HepG2 (cell line): ENCODE results near the gene FMNL1. TPM values are rescaled to one million over a fixed set of nuclear protein-coding genes. Genes with fewer than 3 reads are reported as not detected.

Experiments
- CAMTA2 ChIP-seq: sonication (generic); formaldehyde crosslinking; IDR thresholded peaks from 2 replicates; pipeline ENCODE4 v1.4.0; 2020; ENCODE audit warnings: mild to moderate bottlenecking, missing genetic modification reagents, borderline replicate concordance
- EP300 ChIP-seq, 3 experiments: sonication (generic) in 1 of 3; formaldehyde crosslinking in 1 of 3; IDR thresholded peaks; 2 replicates each; pipeline versions ENCODE4 v1.5.1 to v1.6.1; 2011 to 2020; ENCODE audit warnings: low read depth in 2 of 3, low read length in 2 of 3, borderline replicate concordance in 1 of 3, improper control_type of control experiment in 1 of 3, mild to moderate bottlenecking in 1 of 3, missing genetic modification reagents in 1 of 3, moderate library complexity in 1 of 3
- HDAC1 ChIP-seq: sonication (generic); formaldehyde crosslinking; IDR thresholded peaks from 2 replicates; pipeline ENCODE4 v1.5.1; 2020; ENCODE audit warnings: mild to moderate bottlenecking, missing genetic modification reagents
- HDAC2 ChIP-seq: sonication (generic); formaldehyde crosslinking; IDR thresholded peaks from 2 replicates; pipeline ENCODE4 v1.4.0; 2020; ENCODE audit warnings: missing genetic modification reagents
- NCOR1 ChIP-seq: fragments of 200-600 bp; sonication (generic); IDR thresholded peaks from 2 replicates; pipeline ENCODE4 v1.7.0; 2017; ENCODE audit warnings: antibody characterized with exemption, low read length, borderline replicate concordance
- NR2C2 ChIP-seq: sonication (generic); formaldehyde crosslinking; IDR thresholded peaks from 2 replicates; pipeline ENCODE4 v1.4.0; 2020; ENCODE audit warnings: missing genetic modification reagents, mild to moderate bottlenecking, moderate library complexity, borderline replicate concordance
- SOX13 ChIP-seq, 3 experiments: fragments of 450-650 bp in 1 of 3; sonication (generic) in 1 of 3; formaldehyde crosslinking in 1 of 3; IDR thresholded peaks in 2 of 3; conservative IDR thresholded peaks in 1 of 3; 2 replicates each; pipeline versions ENCODE4 v1.5.0 to v1.6.1; 2016 to 2020; ENCODE audit warnings: antibody characterized with exemption in 1 of 3, mild to moderate bottlenecking in 1 of 3, missing compliant biosample characterization in 1 of 3, missing genetic modification reagents in 1 of 3, moderate library complexity in 1 of 3
- ZNF10 ChIP-seq: sonication (generic); formaldehyde crosslinking; IDR thresholded peaks from 2 replicates; pipeline ENCODE4 v1.4.0; 2020; ENCODE audit warnings: mild to moderate bottlenecking, low read depth, missing genetic modification reagents, borderline replicate concordance
- ZNF224 ChIP-seq: sonication (generic); formaldehyde crosslinking; IDR thresholded peaks from 2 replicates; pipeline ENCODE4 v1.5.0; 2020; ENCODE audit warnings: mild to moderate bottlenecking, missing genetic modification reagents
- ZNF496 ChIP-seq: sonication (generic); formaldehyde crosslinking; IDR thresholded peaks from 2 replicates; pipeline ENCODE4 v1.8.1; 2023; ENCODE audit warnings: mild to moderate bottlenecking, moderate library complexity, missing genetic modification reagents; ENCODE audit not compliant: insufficient replicate concordance
- ZNF788 ChIP-seq: sonication (generic); formaldehyde crosslinking; IDR thresholded peaks from 2 replicates; pipeline ENCODE4 v1.5.0; 2020; ENCODE audit warnings: mild to moderate bottlenecking, missing genetic modification reagents, borderline replicate concordance
- ZSCAN21 ChIP-seq: sonication (generic); formaldehyde crosslinking; IDR thresholded peaks from 2 replicates; pipeline ENCODE4 v1.8.0; 2022; ENCODE audit warnings: mild to moderate bottlenecking, missing genetic modification reagents, moderate library complexity, borderline replicate concordance
- polyA plus RNA-seq, 8 experiments: library from polyadenylated mRNA; depleted of rRNA in 3 of 8; stranded (reverse) in 7 of 8; unstranded in 1 of 8; fragments of >200 nt; fragmentation: Illumina TruSeq in 4 of 8; extraction: Trizol in 4 of 8; gene quantifications; 2 replicates each; pipeline versions ENCODE4 v1.2.1 to v1.2.3, GENCODE V29; 2011 to 2016; ENCODE audit warnings: low read depth in 4 of 8, missing spikeins in 1 of 8, mixed read lengths in 1 of 8; ENCODE audit not compliant: insufficient read depth in 1 of 8
- total RNA-seq, 5 experiments: library from RNA; depleted of rRNA; stranded (reverse); fragments of >200 nt; fragmentation: Illumina TruSeq; extraction: Trizol; gene quantifications; 2 replicates each; pipeline ENCODE4 v1.2.3, GENCODE V29; 2016; ENCODE audit warnings: low read depth in 1 of 5
- TF ChIP-seq, protein P1 (sequence below): sonication (generic); formaldehyde crosslinking; IDR thresholded peaks from 2 replicates; pipeline ENCODE4 v1.5.1; 2020; ENCODE audit warnings: mild to moderate bottlenecking, missing genetic modification reagents, moderate library complexity
- TF ChIP-seq, protein P2 (sequence below): sonication (generic); IDR thresholded peaks from 2 replicates; pipeline ENCODE4 v1.6.1; 2016; ENCODE audit warnings: low read depth, borderline replicate concordance
- TF ChIP-seq, protein P3 (sequence below): sonication (generic); formaldehyde crosslinking; IDR thresholded peaks from 2 replicates; pipeline ENCODE4 v1.5.0; 2020; ENCODE audit warnings: mild to moderate bottlenecking, missing genetic modification reagents, moderate library complexity
- TF ChIP-seq, protein P4 (sequence below): sonication (generic); formaldehyde crosslinking; IDR thresholded peaks from 2 replicates; pipeline ENCODE4 v1.4.0; 2020; ENCODE audit warnings: missing genetic modification reagents
- TF ChIP-seq, protein P5 (sequence below): sonication (generic); formaldehyde crosslinking; IDR thresholded peaks from 2 replicates; pipeline ENCODE4 v1.4.0; 2020; ENCODE audit warnings: missing genetic modification reagents

FMNL1 gene
- total and polyA plus RNA-seq, 2 of the 13 experiments (the other 11 are each of a cell fraction or from before 2014, with no cell fraction given) = 0.53 to 0.70 TPM

DNA sequence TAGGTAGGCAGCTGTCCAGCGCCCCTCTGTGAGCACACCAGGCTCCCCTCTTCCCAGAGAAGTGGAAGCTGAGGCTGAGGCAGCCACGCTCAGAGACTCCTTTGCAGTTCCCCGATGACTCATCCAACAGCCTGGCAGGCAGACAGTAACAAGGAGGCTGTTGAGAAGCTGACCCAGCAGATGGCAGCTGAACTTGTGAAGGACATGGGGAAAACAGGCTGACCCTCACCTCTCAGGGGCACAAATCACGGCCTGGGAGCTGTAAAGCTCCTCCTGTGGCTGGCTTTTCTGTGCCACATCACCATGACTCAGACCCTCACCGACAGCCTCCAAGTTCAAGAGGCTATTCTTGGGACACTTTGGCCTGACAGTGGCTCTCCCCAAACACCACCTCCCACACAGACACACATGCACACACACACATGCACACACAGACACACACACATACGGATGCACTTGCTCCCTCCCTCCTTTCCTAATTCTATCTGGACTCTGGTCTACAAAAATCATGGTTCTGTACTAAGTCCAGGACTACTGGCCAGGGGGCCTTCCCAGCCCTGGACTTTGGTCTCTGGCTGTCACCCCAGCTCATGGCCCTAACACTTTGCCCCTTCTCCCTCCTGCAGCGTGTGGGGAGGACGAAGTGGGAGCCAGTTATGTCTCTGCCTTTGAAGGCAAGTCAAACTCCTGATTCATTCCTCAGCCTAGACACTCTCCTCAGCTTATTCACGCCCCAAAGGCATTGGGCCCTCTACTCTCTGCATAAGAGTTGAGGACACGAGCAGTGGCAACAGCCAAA lies 71.9 kb downstream of the FMNL1 start (continued):
- TF ChIP-seq, protein P1, sequence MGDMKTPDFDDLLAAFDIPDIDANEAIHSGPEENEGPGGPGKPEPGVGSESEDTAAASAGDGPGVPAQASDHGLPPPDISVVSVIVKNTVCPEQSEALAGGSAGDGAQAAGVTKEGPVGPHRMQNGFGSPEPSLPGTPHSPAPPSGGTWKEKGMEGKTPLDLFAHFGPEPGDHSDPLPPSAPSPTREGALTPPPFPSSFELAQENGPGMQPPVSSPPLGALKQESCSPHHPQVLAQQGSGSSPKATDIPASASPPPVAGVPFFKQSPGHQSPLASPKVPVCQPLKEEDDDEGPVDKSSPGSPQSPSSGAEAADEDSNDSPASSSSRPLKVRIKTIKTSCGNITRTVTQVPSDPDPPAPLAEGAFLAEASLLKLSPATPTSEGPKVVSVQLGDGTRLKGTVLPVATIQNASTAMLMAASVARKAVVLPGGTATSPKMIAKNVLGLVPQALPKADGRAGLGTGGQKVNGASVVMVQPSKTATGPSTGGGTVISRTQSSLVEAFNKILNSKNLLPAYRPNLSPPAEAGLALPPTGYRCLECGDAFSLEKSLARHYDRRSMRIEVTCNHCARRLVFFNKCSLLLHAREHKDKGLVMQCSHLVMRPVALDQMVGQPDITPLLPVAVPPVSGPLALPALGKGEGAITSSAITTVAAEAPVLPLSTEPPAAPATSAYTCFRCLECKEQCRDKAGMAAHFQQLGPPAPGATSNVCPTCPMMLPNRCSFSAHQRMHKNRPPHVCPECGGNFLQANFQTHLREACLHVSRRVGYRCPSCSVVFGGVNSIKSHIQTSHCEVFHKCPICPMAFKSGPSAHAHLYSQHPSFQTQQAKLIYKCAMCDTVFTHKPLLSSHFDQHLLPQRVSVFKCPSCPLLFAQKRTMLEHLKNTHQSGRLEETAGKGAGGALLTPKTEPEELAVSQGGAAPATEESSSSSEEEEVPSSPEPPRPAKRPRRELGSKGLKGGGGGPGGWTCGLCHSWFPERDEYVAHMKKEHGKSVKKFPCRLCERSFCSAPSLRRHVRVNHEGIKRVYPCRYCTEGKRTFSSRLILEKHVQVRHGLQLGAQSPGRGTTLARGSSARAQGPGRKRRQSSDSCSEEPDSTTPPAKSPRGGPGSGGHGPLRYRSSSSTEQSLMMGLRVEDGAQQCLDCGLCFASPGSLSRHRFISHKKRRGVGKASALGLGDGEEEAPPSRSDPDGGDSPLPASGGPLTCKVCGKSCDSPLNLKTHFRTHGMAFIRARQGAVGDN (CRISPR knock-in tag) = peak; percentile 51
- no peak for TF ChIP-seq ZNF10 (CRISPR knock-in tag)
- 0 out of 2 replicates have a peak, but pooled peaks have one; percentile 22 for TF ChIP-seq CAMTA2 (CRISPR knock-in tag)
- TF ChIP-seq SOX13 (IDR thresholded peaks at IDR 0.05) = no peak
- 0 out of 4 replicates have a peak, but pooled peaks of 1 of the 2 experiments have one; percentile 19 for TF ChIP-seq SOX13 (CRISPR knock-in tag; conservative IDR thresholded peaks at IDR 0.05 in 1 of 2, IDR thresholded peaks at IDR 0.05 in 1 of 2)
- TF ChIP-seq ZNF224 (CRISPR knock-in tag) = no peak
- 0 out of 2 replicates have a peak, but pooled peaks have one; percentile 34 for TF ChIP-seq HDAC1 (CRISPR knock-in tag)
- no peak for TF ChIP-seq EP300 (IDR thresholded peaks at IDR 0.05; ENCODE audit: low read depth in 2 of 2, low read length in 2 of 2)
- TF ChIP-seq EP300 (CRISPR knock-in tag; IDR thresholded peaks at IDR 0.05; ENCODE audit: borderline replicate concordance) = no peak
- TF ChIP-seq, protein P2, sequence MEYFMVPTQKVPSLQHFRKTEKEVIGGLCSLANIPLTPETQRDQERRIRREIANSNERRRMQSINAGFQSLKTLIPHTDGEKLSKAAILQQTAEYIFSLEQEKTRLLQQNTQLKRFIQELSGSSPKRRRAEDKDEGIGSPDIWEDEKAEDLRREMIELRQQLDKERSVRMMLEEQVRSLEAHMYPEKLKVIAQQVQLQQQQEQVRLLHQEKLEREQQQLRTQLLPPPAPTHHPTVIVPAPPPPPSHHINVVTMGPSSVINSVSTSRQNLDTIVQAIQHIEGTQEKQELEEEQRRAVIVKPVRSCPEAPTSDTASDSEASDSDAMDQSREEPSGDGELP = no peak
- peak; percentile 96 for TF ChIP-seq NCOR1
- TF ChIP-seq, protein P3, sequence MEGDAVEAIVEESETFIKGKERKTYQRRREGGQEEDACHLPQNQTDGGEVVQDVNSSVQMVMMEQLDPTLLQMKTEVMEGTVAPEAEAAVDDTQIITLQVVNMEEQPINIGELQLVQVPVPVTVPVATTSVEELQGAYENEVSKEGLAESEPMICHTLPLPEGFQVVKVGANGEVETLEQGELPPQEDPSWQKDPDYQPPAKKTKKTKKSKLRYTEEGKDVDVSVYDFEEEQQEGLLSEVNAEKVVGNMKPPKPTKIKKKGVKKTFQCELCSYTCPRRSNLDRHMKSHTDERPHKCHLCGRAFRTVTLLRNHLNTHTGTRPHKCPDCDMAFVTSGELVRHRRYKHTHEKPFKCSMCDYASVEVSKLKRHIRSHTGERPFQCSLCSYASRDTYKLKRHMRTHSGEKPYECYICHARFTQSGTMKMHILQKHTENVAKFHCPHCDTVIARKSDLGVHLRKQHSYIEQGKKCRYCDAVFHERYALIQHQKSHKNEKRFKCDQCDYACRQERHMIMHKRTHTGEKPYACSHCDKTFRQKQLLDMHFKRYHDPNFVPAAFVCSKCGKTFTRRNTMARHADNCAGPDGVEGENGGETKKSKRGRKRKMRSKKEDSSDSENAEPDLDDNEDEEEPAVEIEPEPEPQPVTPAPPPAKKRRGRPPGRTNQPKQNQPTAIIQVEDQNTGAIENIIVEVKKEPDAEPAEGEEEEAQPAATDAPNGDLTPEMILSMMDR (CRISPR knock-in tag) = peak; percentile 45
- TF ChIP-seq, protein P4, sequence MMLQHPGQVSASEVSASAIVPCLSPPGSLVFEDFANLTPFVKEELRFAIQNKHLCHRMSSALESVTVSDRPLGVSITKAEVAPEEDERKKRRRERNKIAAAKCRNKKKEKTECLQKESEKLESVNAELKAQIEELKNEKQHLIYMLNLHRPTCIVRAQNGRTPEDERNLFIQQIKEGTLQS (CRISPR knock-in tag) = peak; percentile 64; the same call in 1 of the 2 replicates
- 0 out of 2 replicates have a peak, but pooled peaks have one; percentile 30 for TF ChIP-seq ZSCAN21 (CRISPR knock-in tag)
- TF ChIP-seq, protein P5, sequence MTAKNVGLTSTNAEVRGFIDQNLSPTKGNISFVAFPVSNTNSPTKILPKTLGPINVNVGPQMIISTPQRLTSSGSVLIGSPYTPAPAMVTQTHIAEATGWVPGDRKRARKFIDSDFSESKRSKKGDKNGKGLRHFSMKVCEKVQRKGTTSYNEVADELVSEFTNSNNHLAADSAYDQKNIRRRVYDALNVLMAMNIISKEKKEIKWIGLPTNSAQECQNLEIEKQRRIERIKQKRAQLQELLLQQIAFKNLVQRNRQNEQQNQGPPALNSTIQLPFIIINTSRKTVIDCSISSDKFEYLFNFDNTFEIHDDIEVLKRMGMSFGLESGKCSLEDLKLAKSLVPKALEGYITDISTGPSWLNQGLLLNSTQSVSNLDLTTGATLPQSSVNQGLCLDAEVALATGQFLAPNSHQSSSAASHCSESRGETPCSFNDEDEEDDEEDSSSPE = 0 out of 2 replicates have a peak, but pooled peaks have one; percentile 18
- no peak for TF ChIP-seq ZNF496 (CRISPR knock-in tag)
- TF ChIP-seq HDAC2 (CRISPR knock-in tag) = 0 out of 2 replicates have a peak, but pooled peaks have one; percentile 41
- TF ChIP-seq ZNF788 = peak; percentile 31; the same call in 1 of the 2 replicates
- TF ChIP-seq NR2C2 (CRISPR knock-in tag) = peak; percentile 64
